ENCODE results near the gene VSTM4.

DNA sequence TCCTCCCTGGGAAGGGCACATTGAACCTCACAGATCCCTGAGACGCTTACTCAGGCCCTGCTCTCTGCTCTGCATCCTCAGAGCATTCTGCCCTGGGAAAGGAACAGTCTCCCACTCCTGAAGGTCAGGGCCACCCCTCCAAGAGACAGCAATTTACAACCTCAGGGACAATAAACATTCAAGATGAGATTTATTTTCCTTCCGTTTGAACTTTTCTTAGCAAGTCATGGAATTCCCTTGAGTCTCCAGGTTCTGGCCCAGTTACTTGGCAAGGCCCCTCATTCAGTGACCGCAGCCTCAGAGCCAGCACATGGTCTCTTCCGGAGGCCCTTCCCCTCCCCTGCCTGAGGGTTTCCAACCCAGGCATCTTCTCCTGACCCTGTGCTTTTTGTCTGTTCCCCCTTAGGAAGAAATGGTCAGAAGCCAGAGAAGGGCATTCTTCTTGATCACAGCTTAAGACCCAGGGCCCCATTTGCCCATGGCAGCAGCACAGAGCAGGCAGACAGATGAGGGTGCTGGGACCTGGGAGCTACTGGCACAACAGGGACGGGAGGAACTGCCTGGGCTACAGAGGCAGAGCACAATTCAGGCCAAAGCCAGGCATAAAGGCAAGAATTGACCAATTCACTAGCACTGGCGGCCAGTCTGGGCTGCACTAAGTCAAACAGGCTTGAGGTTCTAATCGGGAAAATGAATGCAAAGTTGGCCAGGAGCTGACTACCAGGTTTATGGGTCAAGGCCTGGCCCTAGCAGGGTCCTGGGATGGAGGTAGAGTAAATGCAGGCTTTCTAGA is 56.7 kb downstream of the VSTM4 start:
- TF ChIP-seq, protein P1, sequence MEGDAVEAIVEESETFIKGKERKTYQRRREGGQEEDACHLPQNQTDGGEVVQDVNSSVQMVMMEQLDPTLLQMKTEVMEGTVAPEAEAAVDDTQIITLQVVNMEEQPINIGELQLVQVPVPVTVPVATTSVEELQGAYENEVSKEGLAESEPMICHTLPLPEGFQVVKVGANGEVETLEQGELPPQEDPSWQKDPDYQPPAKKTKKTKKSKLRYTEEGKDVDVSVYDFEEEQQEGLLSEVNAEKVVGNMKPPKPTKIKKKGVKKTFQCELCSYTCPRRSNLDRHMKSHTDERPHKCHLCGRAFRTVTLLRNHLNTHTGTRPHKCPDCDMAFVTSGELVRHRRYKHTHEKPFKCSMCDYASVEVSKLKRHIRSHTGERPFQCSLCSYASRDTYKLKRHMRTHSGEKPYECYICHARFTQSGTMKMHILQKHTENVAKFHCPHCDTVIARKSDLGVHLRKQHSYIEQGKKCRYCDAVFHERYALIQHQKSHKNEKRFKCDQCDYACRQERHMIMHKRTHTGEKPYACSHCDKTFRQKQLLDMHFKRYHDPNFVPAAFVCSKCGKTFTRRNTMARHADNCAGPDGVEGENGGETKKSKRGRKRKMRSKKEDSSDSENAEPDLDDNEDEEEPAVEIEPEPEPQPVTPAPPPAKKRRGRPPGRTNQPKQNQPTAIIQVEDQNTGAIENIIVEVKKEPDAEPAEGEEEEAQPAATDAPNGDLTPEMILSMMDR (optimal IDR thresholded peaks at IDR 0.05 in 1 of 3, IDR thresholded peaks at IDR 0.05 in 1 of 3, conservative IDR thresholded peaks at IDR 0.05 in 1 of 3; ENCODE audit: extremely low read depth in 1 of 3, insufficient read depth in 2 of 3, low read length in 3 of 3) = no peak
- TF ChIP-seq EZH2 (IDR thresholded peaks at IDR 0.05; ENCODE audit: low read length) = no peak
